HG03139 (cell line): ENCODE results near the gene RANBP9.
A peak's percentile ranks its signal among the peaks of the same experiment; 100 is the strongest.

ENCODE experiments used
- ATAC-seq: cut with Tn5 transposase; IDR thresholded peaks from one replicate; pipeline ENCODE4 v1.9.1; 2021; ENCODE audit not compliant: unreplicated experiment

Gene RANBP9

GRCh38 chr6:13711733-13712598, at the start of gene RANBP9:
TSS of gene RANBP9 (minus strand) at chr6:13711835. CDS start at chr6:13711505, 330 bp downstream.
- peak; percentile 61 for ATAC-seq

GRCh38 chr6:13760307-13761304, 49.0 kb upstream of the RANBP9 start:
- ATAC-seq = no peak

- no peak for ATAC-seq
These were observed 47.4 kb upstream of the RANBP9 start for GRCh38 chr6:13759025-13759424.

- ATAC-seq = no peak
These were observed 43.0 kb upstream of the RANBP9 start for GRCh38 chr6:13754644-13755043.

- no peak for ATAC-seq
These were observed 32.1 kb upstream of the RANBP9 start for GRCh38 chr6:13743736-13744127.

GRCh38 chr6:13742961-13743735, 31.5 kb upstream of the RANBP9 start:
- no peak for ATAC-seq

- ATAC-seq = no peak
These were observed 29.7 kb upstream of the RANBP9 start for GRCh38 chr6:13741365-13741764.

- ATAC-seq = no peak
These were observed 23.4 kb upstream of the RANBP9 start for GRCh38 chr6:13735031-13735430.

- no peak for ATAC-seq
These were observed 21.7 kb upstream of the RANBP9 start for GRCh38 chr6:13733178-13733887.

GRCh38 chr6:13730704-13731103, 19.1 kb upstream of the RANBP9 start:
- ATAC-seq = no peak

- ATAC-seq = no peak
These were observed 18.3 kb upstream of the RANBP9 start for GRCh38 chr6:13729891-13730290.

GRCh38 chr6:13725570-13725969, 13.9 kb upstream of the RANBP9 start:
- ATAC-seq = no peak

GRCh38 chr6:13725052-13725451, 13.4 kb upstream of the RANBP9 start:
- no peak for ATAC-seq

GRCh38 chr6:13724182-13724581, 12.5 kb upstream of the RANBP9 start:
- no peak for ATAC-seq

- ATAC-seq = no peak
These were observed 11.2 kb upstream of the RANBP9 start for GRCh38 chr6:13722880-13723279.

- ATAC-seq = no peak
These were observed 6.5 kb upstream of the RANBP9 start for GRCh38 chr6:13718123-13718458.

GRCh38 chr6:13716955-13717295, 5.3 kb upstream of the RANBP9 start:
- no peak for ATAC-seq

- ATAC-seq = no peak
These were observed 4.8 kb upstream of the RANBP9 start for GRCh38 chr6:13716225-13716954.

- ATAC-seq = no peak
These were observed 3.8 kb upstream of the RANBP9 start for GRCh38 chr6:13715444-13715883.

- no peak for ATAC-seq
These were observed 914 bp upstream of the RANBP9 start for GRCh38 chr6:13712599-13712898.
